Stimulated activated CD4-positive, alpha-beta T cell treated with anti-CD3 and anti-CD28 coated beads, Interleukin-1b, Interleukin-23, amount 100 ng/mL, for 24 hours (primary cell): Measurements from ENCODE around the gene FBXO17.
A peak's percentile ranks its signal among the peaks of the same experiment; 100 is the strongest.

Experiments
- DNase-seq, 4 experiments: peaks; one replicate each; pipeline ENCODE4 v3.0.0-alpha.2; 2020; ENCODE audit warnings: low read depth in 4 of 4, low spot score in 1 of 4

The FBXO17 gene

DNA sequence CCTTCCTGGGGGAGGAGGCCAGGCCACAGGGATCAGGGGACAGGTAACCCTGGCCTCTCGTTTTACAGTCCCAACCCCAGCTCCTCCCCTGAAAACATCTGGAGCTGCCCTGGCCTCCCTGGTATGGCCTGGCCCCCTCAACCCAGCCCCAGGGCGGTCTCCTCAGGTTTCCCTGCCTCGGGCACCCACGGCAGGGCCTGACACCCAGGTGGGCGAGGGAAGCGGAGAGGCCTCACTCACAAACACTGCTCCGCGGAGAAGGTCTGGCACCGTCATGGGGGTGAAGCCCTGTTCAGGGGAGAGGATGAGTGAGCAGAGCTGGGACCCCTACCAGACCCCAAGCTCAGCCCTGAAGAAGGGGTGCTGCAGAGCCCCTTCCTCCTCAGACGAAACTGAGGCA lies 57.0 kb downstream of the FBXO17 start:
- no peak for DNase-seq

- no peak for DNase-seq
These were observed 57.5 kb downstream of the FBXO17 start for GRCh38 chr19:38917921-38918491.

GRCh38 chr19:38917516-38917915 lies 58.0 kb downstream of the FBXO17 start:
- DNase-seq: no peak

- no peak for DNase-seq
These were observed 59.9 kb downstream of the FBXO17 start for GRCh38 chr19:38915329-38916321.

DNA sequence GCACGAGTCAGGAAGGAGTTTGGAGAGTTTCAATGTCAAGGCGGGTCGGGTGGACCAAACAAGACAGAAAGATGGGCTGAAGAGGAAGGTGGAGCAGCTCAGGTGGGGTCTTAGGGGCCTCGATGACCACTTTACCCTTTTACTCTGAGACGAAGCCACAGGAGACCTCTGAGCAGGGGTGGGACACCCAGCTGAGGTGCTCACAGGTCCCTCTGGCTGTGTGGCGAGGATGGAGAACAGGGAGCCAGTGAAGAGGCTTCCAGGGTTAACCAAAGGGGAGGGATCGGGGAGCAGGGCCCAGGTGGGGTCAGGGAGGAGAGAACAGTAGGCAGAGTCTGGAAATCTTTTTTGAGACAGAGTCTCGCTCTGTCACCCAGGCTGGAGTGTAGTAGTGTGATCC lies 61.6 kb downstream of the FBXO17 start:
- no peak for DNase-seq

- no peak for DNase-seq
These were observed 62.7 kb downstream of the FBXO17 start for GRCh38 chr19:38912600-38913514.

- DNase-seq: no peak
These were observed 64.0 kb downstream of the FBXO17 start for GRCh38 chr19:38911388-38912001.

DNA sequence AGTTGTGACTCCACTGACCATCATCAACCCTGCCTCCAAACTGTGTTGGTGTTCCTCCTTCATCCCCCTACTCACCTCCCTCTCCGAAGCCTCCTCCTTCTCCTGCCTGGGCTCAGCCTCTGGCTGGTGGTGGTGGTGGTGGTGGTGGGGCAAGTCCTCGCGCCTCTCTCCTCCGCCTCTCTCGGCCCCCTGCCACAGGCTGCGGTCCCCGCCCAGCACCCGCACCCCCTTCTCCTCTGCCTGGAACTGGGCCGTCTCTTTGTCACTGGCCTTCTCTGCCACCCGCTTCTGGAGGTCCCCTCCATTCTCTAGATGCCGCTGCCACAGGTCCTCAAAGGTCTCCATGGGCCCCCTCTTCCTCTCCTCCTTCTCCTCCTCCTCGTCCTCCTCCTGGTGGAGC lies 65.1 kb downstream of the FBXO17 start:
- DNase-seq: no peak

DNA sequence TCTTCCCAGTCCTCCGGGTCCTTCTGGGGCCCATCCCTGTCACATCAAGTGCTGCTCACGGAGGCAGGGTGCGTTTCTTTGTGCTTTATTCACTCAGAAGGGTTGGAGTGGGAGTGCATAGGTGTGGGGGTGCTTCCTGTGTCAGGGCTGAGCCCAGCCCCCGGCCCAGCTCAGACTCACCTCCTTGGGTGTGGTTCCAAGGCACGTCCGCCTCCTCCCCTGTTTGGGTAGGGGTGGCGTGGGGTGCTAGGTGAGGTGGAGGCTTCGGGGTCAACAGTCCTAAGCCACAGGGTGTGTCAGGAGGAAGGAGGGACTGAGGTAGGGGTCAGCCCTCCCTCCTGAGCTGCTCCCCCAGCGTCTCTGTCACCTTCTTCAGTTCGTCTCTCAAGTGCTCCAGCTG lies 66.6 kb downstream of the FBXO17 start:
- no peak for DNase-seq

DNA sequence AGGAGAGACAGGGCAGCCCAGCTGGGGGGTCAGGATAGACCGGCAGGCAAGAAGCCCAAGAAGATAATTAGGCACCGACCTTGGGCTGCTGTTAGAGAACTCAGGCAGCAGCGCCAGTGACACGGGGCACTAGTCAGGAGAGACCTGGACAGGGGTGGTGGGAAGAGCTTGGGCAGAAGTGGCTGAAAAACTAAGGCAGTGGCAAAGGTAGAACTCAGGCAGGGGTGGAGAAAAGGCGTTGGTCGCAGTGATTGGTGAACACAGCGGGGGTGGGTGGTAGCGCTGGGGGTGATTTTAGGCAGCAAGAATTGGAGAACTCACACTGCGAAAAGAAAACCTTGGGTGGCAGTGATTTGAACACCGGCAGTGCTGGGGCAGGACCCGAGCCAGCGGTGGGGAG lies 67.9 kb downstream of the FBXO17 start:
- no peak for DNase-seq

GRCh38 chr19:38907227-38907626 lies 68.3 kb downstream of the FBXO17 start:
- DNase-seq: no peak

DNA sequence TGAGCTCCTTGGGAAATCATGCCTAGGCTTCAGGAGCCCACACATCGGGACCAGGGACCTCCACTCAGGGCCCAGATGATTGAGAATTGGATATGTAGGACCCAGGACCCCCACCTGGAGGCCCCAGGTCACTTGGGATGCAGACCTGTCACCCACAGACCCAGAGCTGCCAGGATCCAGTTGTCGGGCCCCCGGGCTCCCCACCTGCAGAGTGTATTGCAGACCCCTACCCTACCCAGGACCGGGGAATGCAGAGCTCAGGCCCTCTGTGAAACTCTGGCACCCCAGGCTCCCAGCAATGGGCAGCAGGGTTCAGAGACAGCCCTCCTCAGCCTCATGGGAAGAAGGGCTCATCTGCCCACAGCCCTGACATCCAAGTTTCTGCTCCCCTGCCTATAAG lies 69.9 kb downstream of the FBXO17 start:
- no peak for DNase-seq

DNA sequence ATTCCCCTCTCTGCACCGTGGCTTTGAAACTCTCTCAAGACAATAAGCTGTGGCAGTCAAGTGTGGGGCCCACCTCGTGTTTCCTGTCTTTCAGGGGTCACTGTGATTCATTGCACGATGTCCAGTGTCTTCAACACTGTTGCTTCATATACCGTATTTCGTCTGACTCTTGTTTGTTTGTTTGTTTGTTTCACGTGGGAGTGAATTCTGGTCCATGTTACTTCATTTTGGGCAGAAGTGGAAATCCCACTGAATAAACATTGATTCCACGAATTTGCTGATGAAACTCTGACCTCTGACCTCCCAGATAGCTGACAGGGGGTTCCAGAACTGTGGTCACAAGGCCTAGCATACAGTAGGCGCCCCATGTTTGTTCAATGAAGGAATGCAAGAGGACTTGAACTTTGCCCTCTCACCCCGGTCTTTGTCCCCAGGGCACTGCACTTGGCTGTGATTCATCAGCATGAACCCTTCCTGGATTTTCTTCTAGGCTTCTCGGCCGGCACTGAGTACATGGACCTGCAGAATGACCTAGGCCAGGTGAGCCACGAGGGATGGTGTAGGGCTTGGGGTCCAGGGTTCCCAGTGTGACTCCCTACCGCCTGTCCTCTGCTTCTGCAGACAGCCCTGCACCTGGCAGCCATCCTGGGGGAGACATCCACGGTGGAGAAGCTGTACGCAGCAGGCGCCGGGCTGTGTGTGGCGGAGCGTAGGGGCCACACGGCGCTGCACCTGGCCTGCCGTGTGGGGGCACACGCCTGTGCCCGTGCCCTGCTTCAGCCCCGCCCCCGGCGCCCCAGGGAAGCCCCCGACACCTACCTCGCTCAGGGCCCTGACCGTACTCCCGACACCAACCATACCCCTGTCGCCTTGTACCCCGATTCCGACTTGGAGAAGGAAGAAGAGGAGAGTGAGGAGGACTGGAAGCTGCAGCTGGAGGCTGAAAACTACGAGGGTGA lies 70.7 kb downstream of the FBXO17 start:
- no peak for DNase-seq

- no peak for DNase-seq
These were observed 73.9 kb downstream of the FBXO17 start for GRCh38 chr19:38901683-38902082.

DNA sequence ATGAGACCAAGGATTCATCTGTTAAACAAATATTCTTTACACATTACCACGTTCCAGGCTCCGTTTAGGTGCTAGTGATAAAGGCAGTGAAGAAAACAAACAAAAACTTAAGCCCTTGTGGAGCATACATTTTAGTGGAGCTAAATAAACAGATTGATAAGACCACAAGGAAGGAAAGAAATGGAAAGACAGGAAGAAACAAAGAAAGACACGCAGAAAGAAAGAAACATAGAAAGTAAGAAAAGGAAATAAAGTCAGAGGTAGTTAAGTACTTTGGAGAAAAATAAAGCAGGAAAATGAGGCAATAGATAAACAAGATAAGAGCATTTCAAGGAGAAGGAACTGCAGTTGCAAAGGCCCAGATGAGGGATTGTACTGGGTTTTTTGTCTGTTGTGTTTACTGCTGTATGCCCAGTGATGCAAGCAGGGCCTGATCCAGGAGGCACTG lies 74.8 kb downstream of the FBXO17 start:
- DNase-seq: no peak

DNA sequence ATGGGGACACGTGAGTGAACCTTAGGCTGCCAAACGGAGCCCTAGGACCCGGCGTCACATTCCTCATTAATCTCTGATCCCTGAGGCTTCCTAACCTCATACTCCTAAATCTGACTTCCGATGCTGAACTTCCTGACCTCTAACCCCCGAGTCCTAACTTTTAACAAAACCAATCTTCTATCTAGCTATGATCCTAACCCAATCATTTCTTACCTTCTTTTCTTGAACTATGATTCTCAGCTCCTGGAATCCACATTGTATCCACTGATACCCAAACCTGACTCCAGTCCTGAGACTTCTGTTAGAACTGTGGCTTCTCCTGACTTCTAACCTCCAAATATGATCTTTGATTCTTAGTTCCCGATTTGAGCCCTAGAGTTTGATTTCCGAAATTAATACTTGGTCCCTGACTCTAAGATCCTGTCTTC lies 75.3 kb downstream of the FBXO17 start:
- DNase-seq: no peak

DNA sequence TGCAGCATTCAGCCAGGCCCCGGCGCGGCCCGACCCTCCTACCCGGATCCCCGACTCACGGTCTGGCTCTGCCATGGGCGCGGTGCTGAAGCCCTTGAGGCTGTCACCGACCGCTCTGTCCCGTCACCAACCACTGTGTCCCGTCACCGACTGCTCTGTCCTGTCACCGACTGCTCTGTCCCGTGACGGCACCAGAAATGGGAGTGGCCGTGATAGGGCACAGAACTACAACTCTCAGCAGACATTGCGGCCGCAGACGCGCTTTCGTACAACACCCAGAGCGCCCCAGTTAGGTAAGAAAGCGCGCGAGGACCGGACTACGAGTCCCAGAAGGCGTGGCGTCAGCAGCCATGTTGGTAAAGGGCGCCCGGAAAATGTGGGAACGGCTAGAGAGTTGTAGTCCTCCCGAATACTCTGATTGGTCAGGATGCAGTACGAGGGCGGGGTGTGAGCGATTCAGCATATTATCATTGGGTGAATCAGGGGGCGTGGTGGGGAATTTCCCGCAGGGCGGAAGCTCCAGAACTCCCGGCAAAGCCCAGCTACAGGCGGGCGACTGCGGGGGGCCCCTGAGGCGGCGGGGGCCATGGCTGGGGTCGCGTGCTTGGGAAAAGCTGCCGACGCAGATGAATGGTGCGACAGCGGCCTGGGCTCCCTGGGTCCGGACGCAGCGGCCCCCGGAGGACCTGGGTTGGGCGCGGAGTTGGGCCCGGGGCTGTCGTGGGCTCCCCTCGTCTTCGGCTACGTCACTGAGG lies 75.9 kb downstream of the FBXO17 start, which contains the start of the genes NFKBIB and SIRT2:
Gene NFKBIB (plus strand): TSS at position 523 of the 755 bp plus-strand sequence. CDS start 64 bp downstream, at position 587.
Gene SIRT2 (minus strand): TSS at position 172 of the 755 bp plus-strand sequence. CDS start 97 bp downstream, at position 75.
- peak; percentile 91 to 98 (median 96) for DNase-seq

DNA sequence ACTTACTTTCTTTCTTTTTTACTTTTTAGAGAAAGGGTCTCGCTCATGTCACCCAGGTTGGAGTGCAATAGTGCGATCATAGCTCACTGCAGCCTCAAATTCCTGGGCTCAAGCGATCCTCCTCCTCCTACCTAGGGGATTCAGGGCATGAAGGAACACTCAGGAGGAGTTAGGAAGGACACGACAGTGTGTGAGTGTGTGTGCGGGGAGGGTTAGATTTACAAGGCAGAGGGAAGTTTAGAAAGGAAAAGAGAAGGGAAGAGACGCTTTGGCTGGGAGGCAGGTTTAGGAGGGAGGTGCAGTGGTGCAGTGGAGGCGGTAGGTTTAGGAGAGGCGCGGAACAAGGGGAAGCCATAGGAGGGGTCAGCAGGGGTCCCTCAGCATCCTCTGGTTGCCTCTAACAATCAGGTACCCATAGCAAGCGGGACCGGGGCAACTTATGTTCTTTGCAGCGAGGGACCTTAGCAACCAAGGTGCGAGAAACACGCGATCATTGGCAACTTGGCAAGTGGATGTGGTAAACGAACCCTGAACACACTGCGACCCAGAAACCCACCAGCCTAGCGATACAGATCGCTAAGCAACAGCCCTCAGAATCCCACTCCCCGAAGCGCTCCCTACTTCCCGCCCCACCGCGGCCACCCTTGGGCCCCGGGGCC lies 76.6 kb downstream of the FBXO17 start:
- DNase-seq: no peak
